ENCODE data around the gene TRIM41.

GRCh38 chr5:181281077-181281983 is 58.2 kb downstream of the TRIM41 start:
- no peak for TF ChIP-seq CTCF (IDR thresholded peaks at IDR 0.05)
- no peak for TF ChIP-seq ZFX (IDR thresholded peaks at IDR 0.05; ENCODE audit: borderline replicate concordance)
